ENCODE data around the gene STAG1. TPM values are rescaled to one million over a fixed set of nuclear protein-coding genes. Genes with fewer than 3 reads are reported as not detected.

Gene STAG1
- total and polyA plus RNA-seq, 4 donors = 4.6 to 28.0 (median 16.6) TPM

DNA sequence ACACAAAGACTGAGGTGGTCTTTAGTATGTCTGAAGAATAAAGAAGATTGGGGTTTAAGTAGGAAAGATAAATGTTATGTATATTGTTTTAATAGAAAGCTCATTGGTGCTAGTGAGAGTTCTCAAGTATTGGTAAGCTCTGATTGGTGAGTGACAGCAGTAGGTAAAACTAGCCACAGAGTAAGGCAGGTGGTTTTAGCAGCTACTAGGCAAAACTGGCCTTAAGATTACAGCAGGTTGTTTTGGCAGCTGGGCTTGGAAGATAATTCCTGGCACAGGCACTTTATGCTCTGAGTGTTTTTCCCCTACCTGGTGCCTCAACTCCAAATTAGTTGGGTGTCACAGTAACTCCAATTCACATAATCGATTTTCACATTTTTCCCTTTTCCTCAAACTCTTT lies 66.3 kb downstream of the STAG1 start:
- Histone ChIP-seq H3K9ac (ENCODE audit: low read depth in 1 of 2, low read length in 2 of 2) (no peak overlapping the region), H3K9me3 (ENCODE audit: control insufficient read depth in 4 of 4, low read length in 3 of 4) (no peaks in the 10 kb centered on the region), H3K36me3 (ENCODE audit: control insufficient read depth in 4 of 4, insufficient read depth in 3 of 4, low read depth in 1 of 4, low read length in 3 of 4) (no peaks in the 10 kb centered on the region), H3K27ac (ENCODE audit: low read depth in 1 of 2, low read length in 2 of 2) (no peak overlapping the region), H3K4me1 (ENCODE audit: control insufficient read depth in 4 of 4, insufficient read depth in 4 of 4, low read length in 3 of 4) (no peaks in the 10 kb centered on the region), H3K4me3 (ENCODE audit: low read depth in 1 of 3, low read length in 3 of 3) (no peak overlapping the region), H3K27me3 (ENCODE audit: control insufficient read depth in 4 of 4, insufficient read depth in 4 of 4, low read length in 3 of 4) (no peaks in the 10 kb centered on the region)
- DNase-seq (ENCODE audit: low spot score) = no peak
- WGBS = 91% methylated on average over 1 of the region's 1 CpG
- no peak for TF ChIP-seq RAD21 (IDR thresholded peaks at IDR 0.05)
- no peak for TF ChIP-seq EGR1 (IDR thresholded peaks at IDR 0.05; ENCODE audit: low read depth in 2 of 2)
- TF ChIP-seq, protein P1, sequence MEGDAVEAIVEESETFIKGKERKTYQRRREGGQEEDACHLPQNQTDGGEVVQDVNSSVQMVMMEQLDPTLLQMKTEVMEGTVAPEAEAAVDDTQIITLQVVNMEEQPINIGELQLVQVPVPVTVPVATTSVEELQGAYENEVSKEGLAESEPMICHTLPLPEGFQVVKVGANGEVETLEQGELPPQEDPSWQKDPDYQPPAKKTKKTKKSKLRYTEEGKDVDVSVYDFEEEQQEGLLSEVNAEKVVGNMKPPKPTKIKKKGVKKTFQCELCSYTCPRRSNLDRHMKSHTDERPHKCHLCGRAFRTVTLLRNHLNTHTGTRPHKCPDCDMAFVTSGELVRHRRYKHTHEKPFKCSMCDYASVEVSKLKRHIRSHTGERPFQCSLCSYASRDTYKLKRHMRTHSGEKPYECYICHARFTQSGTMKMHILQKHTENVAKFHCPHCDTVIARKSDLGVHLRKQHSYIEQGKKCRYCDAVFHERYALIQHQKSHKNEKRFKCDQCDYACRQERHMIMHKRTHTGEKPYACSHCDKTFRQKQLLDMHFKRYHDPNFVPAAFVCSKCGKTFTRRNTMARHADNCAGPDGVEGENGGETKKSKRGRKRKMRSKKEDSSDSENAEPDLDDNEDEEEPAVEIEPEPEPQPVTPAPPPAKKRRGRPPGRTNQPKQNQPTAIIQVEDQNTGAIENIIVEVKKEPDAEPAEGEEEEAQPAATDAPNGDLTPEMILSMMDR (IDR thresholded peaks at IDR 0.05; ENCODE audit: low read depth, low read length, missing input control) = no peak
- TF ChIP-seq FOXA1 (IDR thresholded peaks at IDR 0.05) = no peak
- no peak for TF ChIP-seq GABPA (IDR thresholded peaks at IDR 0.05 in 1 of 2, conservative IDR thresholded peaks at IDR 0.05 in 1 of 2)
- TF ChIP-seq SP1 (IDR thresholded peaks at IDR 0.05) = no peak
- TF ChIP-seq, protein P2, sequence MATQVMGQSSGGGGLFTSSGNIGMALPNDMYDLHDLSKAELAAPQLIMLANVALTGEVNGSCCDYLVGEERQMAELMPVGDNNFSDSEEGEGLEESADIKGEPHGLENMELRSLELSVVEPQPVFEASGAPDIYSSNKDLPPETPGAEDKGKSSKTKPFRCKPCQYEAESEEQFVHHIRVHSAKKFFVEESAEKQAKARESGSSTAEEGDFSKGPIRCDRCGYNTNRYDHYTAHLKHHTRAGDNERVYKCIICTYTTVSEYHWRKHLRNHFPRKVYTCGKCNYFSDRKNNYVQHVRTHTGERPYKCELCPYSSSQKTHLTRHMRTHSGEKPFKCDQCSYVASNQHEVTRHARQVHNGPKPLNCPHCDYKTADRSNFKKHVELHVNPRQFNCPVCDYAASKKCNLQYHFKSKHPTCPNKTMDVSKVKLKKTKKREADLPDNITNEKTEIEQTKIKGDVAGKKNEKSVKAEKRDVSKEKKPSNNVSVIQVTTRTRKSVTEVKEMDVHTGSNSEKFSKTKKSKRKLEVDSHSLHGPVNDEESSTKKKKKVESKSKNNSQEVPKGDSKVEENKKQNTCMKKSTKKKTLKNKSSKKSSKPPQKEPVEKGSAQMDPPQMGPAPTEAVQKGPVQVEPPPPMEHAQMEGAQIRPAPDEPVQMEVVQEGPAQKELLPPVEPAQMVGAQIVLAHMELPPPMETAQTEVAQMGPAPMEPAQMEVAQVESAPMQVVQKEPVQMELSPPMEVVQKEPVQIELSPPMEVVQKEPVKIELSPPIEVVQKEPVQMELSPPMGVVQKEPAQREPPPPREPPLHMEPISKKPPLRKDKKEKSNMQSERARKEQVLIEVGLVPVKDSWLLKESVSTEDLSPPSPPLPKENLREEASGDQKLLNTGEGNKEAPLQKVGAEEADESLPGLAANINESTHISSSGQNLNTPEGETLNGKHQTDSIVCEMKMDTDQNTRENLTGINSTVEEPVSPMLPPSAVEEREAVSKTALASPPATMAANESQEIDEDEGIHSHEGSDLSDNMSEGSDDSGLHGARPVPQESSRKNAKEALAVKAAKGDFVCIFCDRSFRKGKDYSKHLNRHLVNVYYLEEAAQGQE (IDR thresholded peaks at IDR 0.05) = no peak
- TF ChIP-seq HNF4A (conservative IDR thresholded peaks at IDR 0.05) = no peak
- TF ChIP-seq RXRA (IDR thresholded peaks at IDR 0.05) = no peak
- TF ChIP-seq, protein P3, sequence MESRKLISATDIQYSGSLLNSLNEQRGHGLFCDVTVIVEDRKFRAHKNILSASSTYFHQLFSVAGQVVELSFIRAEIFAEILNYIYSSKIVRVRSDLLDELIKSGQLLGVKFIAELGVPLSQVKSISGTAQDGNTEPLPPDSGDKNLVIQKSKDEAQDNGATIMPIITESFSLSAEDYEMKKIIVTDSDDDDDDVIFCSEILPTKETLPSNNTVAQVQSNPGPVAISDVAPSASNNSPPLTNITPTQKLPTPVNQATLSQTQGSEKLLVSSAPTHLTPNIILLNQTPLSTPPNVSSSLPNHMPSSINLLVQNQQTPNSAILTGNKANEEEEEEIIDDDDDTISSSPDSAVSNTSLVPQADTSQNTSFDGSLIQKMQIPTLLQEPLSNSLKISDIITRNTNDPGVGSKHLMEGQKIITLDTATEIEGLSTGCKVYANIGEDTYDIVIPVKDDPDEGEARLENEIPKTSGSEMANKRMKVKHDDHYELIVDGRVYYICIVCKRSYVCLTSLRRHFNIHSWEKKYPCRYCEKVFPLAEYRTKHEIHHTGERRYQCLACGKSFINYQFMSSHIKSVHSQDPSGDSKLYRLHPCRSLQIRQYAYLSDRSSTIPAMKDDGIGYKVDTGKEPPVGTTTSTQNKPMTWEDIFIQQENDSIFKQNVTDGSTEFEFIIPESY (IDR thresholded peaks at IDR 0.05) = no peak
- no peak for TF ChIP-seq TAF1 (conservative IDR thresholded peaks at IDR 0.05)
- TF ChIP-seq, protein P4, sequence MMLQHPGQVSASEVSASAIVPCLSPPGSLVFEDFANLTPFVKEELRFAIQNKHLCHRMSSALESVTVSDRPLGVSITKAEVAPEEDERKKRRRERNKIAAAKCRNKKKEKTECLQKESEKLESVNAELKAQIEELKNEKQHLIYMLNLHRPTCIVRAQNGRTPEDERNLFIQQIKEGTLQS (IDR thresholded peaks at IDR 0.05) = no peak
- TF ChIP-seq NR2F2 (IDR thresholded peaks at IDR 0.05) = no peak
- no peak for TF ChIP-seq YY1 (IDR thresholded peaks at IDR 0.05)
- TF ChIP-seq HNF4G (IDR thresholded peaks at IDR 0.05) = no peak
- no peak for TF ChIP-seq FOXA2 (IDR thresholded peaks at IDR 0.05)
- TF ChIP-seq JUND (IDR thresholded peaks at IDR 0.05) = no peak
